Measurements from ENCODE around the gene AFTPH.

The AFTPH gene, protein sequence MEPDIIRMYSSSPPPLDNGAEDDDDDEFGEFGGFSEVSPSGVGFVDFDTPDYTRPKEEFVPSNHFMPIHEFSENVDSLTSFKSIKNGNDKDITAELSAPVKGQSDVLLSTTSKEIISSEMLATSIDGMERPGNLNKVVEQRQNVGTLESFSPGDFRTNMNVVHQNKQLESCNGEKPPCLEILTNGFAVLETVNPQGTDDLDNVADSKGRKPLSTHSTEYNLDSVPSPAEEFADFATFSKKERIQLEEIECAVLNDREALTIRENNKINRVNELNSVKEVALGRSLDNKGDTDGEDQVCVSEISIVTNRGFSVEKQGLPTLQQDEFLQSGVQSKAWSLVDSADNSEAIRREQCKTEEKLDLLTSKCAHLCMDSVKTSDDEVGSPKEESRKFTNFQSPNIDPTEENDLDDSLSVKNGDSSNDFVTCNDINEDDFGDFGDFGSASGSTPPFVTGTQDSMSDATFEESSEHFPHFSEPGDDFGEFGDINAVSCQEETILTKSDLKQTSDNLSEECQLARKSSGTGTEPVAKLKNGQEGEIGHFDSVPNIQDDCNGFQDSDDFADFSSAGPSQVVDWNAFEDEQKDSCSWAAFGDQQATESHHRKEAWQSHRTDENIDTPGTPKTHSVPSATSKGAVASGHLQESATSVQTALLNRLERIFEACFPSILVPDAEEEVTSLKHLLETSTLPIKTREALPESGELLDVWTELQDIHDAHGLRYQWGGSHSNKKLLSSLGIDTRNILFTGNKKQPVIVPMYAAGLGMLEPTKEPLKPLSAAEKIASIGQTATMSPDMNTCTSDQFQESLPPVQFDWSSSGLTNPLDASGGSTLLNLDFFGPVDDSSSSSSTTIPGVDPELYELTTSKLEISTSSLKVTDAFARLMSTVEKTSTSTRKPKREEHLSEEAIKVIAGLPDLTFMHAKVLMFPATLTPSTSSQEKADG

GRCh38 chr2:64523666-64524603 lies at the start of gene AFTPH:
Gene AFTPH, plus strand, starts transcription at chr2:64524328. Its CDS starts 27,147 bp downstream, at chr2:64551475.
- peak; percentile 98 for DNase-seq (ENCODE audit: low spot score)

DNA sequence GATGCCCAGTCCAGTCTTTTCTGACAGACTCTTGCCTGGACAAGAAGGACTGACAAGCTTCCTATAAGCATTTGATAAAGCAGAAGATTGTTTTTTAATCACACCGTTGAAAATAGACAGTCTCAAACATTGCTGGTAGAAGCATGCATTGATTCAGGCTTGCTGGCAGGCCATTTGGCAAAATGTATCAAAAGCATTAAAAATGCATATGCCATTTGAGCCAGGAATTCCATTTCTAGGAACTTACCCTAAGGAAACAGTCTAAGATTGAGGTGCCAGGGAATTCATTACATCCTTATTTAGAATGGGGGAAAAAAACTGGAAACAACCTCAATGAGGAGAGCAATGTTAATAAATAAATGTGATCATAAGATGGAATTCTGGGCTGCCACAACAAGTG lies 49.5 kb upstream of the AFTPH start:
- no peak for DNase-seq (ENCODE audit: low spot score)

GRCh38 chr2:64477037-64477436 lies 47.1 kb upstream of the AFTPH start:
- DNase-seq (ENCODE audit: low spot score): no peak

GRCh38 chr2:64477979-64478378 lies 46.1 kb upstream of the AFTPH start:
- DNase-seq (ENCODE audit: low spot score): no peak

- DNase-seq (ENCODE audit: low spot score): no peak
Measured at GRCh38 chr2:64478502-64479230, 45.5 kb upstream of the AFTPH start.

DNA sequence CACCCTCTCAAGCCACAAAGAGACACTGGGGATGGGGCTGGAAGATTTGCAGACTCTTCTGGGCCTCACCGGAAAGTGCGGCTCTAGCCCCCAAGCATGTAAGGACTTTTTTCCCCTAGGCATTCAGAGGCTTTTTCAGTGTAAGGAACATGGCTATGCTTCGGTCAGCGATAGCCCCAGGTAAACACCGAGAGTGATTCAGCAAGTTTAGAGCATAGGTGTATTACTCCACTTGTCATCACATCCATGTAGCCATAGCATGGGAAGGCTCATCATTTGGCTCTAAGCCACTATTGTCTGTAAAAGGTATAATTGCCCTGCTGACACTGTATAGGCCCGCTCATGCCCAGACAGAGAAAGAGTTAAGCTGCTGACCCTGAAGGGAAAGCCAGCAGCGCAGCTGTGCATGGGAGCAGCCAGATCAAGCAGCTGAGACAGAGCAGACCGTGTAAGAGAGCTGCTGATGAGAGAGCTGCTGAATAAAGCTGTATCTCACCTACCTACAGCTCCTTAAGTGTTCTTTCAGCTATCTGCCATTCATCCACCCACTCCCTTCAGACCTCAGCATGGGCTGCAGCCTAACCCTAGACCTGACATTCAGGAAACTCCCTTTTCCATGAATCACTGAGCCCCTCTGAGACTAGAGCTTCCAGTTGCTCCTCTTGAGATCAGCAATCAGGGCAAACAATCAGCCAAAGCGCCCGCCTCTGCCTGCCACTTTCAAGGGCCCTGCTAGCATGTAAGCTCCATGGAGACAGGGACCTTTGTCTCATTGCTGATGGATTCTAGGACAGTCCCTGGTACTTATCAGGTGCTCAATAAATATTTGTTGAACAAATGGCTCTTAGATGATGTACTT lies 44.6 kb upstream of the AFTPH start:
- DNase-seq (ENCODE audit: low spot score): no peak

GRCh38 chr2:64481665-64482064 lies 42.5 kb upstream of the AFTPH start:
- DNase-seq (ENCODE audit: low spot score): no peak

GRCh38 chr2:64482243-64482642 lies 41.9 kb upstream of the AFTPH start:
- no peak for DNase-seq (ENCODE audit: low spot score)

DNA sequence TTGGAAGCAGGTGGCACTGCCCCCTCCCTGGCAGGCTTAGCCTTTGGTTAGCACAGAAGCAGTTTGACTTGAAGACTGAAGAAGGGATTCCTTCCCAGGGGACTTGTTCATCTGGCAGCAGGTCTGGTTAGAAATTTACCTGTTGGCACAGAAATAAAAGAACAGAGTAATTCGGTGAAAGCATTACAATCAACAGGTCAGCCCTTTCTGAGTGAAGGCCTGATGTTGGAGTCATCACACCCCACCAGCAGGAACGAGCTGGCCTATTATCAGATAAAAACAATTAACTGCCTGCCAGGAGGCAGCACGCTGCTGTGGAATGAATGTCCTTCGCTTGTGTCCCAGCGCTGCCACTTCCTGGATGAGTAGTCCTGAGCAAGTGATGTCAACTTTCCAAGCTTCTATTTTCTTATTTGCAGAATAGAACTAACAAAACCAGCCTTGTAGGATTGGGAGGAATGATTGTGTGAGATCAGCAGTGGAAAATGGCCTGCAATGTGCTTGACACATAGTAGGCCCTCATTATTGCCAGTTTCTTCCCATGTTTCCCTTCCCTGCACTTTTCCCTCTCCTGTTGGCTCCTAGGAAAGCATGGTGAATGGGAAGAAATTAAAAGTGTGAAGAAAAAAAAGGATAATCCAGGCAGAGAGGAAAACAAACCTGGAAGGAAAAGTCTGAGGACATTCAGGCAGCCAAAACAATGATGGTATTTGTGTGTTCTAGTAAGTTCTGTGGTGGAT lies 41.2 kb upstream of the AFTPH start:
- DNase-seq (ENCODE audit: low spot score): peak; percentile 81

DNA sequence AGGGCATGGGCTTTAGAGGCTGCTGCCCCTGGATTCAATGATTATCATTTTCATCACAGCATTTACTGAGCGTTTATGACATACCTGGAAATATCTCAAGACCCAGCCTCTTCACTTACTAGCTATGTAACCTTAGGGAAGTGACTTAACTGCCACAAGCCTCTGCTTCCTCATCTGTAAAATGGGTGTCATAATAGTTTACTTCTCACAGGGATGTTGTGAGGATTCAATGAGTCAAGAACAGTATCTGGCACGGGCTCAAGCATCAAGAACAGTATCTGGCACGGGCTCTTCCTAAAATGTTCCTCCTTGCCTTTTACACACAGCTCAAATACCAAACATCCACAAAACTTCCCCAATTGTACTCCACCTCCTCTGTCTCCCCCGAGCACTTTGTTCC lies 38.8 kb upstream of the AFTPH start:
- DNase-seq (ENCODE audit: low spot score): no peak

- DNase-seq (ENCODE audit: low spot score): no peak
Measured at GRCh38 chr2:64485961-64486360, 38.2 kb upstream of the AFTPH start.

- no peak for DNase-seq (ENCODE audit: low spot score)
Measured at GRCh38 chr2:64487256-64488049, 36.7 kb upstream of the AFTPH start.

DNA sequence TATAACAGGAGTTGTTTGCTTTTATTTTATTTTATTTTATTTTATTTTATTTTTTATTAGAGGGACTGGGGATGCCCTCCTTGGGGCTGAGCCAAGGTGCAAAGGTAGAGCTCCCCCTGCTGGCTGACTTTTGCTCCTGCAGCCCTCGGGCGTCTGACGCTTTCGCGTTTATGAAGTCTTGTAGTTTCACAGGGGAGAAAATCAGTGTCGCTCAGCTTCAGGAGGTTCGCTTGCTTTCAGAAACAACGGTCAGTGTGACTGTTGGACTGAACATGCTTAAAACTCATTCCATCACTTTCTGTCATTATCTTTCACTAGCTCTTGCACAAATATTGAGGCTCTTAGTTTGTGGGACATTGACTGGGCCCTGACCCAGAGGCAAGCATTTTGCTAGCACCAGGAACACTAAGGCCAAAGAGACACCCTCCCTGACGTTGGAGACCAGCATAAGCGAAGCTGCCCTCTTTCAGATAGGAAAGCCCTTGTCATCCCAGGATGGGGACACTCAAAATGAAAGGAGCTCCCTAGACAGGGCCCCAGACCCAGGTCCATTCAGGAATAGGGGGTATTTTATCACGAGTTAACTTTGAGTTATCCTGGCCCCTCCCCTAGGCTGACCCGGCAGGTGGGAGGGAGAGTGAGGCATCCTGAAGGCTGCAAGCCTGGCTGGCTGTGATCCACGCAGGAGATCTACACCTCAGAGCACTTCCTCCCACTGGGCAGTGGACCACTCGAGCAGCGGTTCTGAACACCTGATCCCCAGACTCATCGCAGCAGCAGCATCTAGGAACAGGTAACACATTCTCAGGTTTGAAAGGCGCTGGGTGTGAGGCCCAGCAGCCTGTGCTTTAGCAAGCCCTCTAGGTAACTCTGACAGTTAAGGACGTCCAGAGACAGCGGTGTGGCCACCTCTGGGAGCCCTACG lies 35.8 kb upstream of the AFTPH start:
- peak; percentile 55 for DNase-seq (ENCODE audit: low spot score)

DNA sequence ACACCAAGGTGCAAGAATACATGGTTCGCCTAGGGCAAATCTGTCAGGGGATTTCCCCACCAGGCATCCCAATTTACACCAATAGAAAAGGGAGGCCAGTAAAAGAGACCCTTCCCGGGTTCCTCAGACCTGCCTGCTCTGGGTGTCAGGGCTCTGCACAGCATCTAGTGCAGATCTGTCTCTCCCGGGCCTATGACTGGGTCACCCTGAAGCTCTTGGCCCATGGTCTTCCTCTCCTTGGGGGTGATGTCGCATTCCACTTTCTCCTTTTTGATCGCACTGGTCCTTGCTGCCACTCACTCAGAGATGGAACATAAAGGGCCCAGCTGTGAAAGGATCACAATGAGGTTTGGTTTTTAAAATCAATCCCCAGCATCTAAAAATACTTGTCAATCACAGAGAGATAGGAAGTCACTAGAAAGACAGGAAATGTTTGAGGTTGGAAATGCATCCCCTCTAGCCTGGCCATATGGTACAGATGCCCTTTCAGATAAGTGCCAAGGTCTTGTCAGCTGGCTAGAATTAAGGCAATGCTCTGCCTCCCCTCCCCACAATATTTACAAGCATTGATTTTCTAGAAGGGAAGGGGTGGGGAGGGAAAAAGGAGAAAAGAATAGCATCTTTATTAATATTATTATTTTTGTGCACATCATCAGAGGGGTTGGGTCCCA lies 34.9 kb upstream of the AFTPH start:
- DNase-seq (ENCODE audit: low spot score): no peak

GRCh38 chr2:64491426-64491825 lies 32.7 kb upstream of the AFTPH start:
- no peak for DNase-seq (ENCODE audit: low spot score)

GRCh38 chr2:64492272-64492671 lies 31.9 kb upstream of the AFTPH start:
- DNase-seq (ENCODE audit: low spot score): peak; percentile 49

DNA sequence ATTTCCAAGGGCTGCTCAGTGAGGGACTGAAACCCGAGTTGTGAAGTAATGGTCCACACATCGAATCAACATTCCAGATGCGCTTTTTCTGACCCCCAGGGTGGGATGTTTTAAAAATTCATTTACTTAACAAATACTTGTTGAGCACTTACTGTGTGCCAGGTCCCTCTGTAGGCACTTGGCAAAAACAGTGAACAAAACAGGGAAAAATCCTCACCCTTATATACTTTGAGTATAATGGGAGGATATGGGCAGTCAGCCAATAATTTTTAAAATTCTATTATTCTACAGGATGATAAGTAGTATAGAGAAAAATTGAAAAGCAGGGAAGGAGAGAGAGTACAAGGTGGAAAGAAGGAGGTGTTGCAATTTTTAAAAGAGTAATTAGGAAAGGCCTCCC lies 31.3 kb upstream of the AFTPH start:
- DNase-seq (ENCODE audit: low spot score): no peak
